ENCODE data around the gene TMEM9.
A peak's percentile ranks its signal among the peaks of the same experiment; 100 is the strongest.

Gene TMEM9

DNA sequence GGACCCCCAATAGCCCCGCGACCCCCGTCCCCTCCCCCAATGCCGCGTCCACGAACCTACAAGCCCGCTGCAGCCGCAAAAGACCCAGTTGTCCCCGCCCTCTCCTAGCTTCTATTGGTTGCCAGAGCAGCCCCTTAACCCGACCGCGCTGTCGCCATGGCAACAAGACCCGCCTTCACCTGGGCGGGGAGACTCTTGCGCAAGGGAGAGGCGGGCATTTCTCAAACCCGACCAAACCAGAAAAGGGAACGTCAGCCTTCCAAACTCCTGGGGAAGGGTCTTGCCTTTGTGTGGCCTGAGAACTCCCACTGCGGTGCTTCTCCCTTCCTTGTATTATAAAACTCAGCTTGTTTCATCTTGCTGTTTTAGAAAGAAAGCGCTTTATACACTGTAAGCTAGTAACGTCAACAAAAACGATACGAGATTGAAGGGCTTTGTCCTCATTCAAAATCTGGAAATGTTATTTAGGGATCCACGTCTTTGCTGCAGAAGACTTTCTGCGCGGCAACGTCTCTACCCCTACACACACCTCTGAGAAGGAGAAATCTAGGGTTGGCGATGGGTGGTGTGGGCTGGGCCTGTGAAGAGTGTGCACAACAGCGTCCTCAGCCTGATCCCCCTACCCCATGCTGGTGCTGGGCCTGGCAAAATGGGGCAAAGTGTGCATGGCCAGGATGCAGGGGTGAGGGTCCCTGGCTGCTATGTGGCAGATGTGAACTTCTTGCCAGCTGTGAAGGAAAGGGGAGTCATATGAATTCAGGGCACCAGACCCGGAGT, at the start of gene TMEM9:
TSS of gene TMEM9 (minus strand) at position 86 of the 777 bp plus-strand sequence. CDS start 551 bp downstream, outside the sequence.
- peak; percentile 65 for DNase-seq

- no peak for DNase-seq
These were observed 44.3 kb upstream of the TMEM9 start for GRCh38 chr1:201198598-201198997.

DNA sequence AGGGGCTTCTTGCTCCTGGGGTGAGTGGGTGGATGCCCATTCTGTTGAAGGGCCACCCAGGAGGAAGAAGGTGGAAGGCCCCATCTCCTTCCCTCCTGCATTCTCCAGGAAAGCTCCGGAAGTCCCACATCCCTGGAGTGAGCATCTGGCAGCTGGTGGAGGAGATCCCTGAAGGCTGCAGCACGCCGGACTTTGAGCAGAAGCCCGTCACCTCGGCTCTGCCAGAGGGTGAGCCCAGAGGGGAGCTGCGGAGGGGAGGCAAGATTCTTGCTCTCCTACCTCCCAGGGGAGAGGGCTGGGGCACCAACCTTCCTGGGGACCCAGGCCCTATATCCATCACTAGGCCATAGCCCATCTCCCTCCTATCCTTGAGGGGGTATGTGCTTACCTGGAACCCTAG, 39.8 kb upstream of the TMEM9 start:
- no peak for DNase-seq

DNA sequence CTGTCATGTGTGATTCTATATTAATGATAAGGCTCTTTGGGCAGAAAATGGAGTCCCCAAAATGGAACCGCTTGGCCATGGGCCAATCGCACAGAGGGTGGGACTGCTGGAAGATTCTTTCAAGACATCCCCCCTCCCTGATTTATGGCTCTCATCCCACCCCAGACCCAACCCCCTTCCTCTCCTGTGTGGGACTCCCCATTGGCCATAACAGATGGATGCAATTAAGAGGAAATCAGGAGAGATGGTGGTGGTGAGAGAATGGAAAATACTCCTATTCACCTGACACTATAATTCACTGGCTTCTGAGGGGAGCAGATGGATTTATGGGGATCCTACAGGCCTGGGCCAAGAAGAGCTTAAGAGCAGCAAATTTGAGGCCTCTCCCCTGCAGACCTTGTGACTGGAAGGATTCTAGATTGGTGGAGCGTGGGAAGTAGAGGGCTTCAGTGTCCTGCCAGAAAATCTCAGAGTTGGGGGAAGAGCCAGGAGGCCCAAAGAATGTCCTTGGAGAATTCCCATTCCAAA, 38.1 kb upstream of the TMEM9 start:
- DNase-seq: no peak

GRCh38 chr1:201191653-201192260, 37.5 kb upstream of the TMEM9 start:
- DNase-seq: no peak

GRCh38 chr1:201190624-201191051, 36.4 kb upstream of the TMEM9 start, which contains the start of gene IGFN1:
Gene IGFN1, plus strand, starts transcription at chr1:201190824. Its CDS starts 2,470 bp downstream, at chr1:201193294.
- DNase-seq: no peak

DNA sequence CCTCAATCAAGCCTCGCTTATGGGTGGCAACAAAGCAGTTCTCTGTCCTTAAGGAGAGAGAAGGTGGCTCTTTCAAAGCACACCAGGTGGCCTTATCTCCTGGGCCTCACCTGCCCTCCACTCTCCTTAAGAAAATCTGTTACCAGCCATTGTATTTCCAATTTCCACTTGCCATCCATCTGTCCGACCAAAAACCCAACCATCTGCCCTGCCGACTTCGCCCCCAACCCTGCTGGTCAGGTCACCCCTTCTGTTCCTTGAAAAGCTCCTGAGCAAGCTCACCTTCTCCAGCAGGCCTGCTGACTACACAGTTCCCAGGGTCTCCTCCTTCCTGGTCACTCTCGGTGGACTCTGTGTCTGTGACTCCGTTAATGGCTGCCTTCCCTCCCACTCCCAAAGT, 35.7 kb upstream of the TMEM9 start:
- DNase-seq: no peak

DNA sequence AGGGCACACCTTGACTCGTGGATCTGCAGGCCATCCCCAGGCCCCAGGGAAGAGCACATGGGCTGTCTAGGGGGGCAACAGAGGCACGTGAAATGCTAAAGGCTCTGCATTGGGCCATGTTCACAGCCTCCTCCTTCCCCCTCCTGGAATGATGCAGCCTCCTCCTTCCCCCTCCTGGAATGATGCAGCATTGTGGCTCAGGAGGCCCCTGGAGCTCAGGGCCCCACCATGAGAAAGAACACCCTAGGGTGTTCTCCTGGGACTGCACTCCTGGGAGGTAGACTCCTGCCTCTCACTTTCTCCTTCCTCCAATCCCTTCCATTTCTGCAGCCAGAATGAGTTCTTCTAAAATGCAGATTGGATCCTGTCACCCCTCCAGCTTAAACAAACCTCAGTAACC, 34.8 kb upstream of the TMEM9 start:
- DNase-seq: no peak

DNA sequence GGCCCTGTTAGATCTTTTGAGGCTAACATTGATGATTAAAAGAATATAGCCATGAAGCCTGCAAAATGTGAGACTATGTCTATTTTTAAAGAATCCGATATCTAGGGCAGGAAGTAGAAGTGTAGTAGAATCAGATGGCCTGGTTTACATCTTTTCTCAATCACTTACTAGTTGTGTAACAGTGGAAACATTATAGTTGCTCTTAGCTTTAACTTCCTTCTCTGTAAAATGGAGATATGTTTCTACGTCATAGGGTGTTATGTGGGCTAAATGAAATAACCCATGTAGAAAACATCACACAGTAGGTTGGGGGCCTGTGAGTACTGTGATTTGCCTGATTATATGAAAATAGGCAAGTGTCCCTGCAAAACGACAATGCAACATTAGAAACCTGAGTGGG, 31.9 kb upstream of the TMEM9 start:
- DNase-seq: no peak

DNA sequence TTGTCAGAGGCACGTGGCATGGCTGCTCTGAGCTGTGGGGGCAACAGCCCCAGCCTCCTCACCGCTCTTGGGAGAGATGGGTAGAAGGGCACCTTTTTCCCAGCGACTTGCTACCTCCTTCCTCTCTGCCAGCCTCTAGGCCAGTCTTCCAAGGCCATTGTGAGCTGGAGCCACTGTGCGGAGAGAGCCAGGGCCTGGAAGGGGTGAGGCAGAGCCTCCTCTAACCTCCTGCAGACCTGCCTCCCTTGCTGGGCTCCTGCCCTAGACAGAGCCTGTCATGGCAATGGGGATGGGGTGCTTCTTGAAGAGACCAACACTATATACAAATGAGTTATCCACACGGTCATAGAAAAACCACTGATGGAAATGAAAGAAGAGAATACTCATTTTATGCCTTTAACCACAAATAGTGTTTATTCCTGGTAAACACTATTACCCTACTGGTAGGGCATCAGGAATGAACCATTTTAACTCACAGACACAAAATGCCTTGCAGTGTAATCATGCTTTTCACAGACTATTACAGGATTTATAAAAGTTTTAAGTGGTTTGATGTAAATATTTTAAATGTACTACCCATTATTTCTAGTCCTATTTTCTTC, 31.4 kb upstream of the TMEM9 start:
- DNase-seq: no peak

DNA sequence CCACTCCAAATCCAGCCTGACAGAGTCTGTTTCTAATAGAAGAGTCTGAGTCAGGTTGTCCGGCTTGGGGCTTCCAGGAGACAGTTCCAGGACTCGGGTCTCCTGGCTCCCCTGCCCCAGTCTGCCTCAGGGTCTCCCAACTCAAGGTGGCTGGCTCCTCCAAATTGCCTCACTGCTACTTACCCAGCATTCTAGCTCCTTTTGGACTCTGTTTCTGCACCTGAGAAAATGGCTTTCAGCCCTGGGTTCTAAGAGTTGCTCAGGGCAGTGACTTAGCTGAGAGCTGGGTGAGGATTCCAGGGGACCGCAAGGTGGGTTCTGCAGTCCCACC, 30.8 kb upstream of the TMEM9 start:
- no peak for DNase-seq

DNA sequence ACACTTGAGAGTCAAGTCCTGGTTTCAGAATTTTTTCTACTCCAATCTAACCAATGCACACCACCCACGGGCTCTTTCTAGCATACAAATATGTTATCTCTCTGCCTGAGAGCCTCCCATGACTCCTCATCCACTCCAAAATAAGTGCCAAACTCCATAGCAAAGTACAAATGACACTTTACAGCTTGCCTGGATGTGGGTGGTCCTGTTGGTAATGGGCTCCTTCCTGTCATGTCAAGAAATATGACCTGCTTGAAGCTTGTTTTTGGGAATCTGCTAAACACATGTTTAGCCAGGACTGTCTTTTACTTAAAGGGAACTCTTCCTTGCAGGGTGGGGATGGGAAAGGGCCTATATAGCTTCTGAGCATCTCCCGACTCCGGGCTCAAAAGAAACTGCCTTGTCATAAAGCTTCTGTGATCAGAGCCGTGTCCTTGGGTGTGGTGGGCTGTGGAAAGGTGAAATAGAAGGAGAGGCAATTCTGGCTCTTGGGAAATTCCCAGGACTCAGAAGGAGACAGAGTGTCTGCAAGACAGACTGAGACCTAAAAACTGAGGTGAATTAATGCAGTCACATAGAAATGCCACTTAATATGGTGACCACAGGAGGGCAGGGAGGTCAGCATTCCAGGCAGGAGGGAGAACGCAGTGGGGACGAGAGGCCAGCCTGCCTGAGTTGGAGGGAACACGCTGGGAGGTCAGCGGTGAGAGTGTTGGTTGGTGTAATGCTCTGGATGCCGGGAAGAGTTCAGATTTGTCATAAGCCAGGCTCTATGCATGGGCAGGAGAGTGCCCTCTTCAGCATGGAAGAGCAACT, 30.2 kb upstream of the TMEM9 start:
- no peak for DNase-seq

- DNase-seq: no peak
These were observed 29.5 kb upstream of the TMEM9 start for GRCh38 chr1:201183753-201184152.

DNA sequence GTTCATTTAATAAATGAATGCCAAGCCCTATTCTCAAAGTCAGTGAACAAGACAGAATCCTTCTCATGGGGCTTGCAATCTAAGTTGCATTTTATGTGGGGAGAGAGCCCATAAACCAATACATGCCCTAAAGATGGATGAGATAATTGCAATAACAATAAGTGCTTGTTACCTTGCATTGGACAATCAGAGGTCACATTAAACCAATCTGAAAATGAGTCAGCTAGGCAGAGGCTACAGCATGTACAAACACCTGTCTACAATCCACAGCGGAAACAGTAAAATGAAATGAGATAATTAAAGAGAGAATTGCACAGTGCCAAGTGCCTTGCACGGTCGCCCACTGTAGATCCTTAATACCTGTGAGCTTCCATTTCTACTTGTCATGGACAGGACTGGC, 28.9 kb upstream of the TMEM9 start:
- no peak for DNase-seq

- no peak for DNase-seq
These were observed 27.5 kb upstream of the TMEM9 start for GRCh38 chr1:201181726-201182125.

DNA sequence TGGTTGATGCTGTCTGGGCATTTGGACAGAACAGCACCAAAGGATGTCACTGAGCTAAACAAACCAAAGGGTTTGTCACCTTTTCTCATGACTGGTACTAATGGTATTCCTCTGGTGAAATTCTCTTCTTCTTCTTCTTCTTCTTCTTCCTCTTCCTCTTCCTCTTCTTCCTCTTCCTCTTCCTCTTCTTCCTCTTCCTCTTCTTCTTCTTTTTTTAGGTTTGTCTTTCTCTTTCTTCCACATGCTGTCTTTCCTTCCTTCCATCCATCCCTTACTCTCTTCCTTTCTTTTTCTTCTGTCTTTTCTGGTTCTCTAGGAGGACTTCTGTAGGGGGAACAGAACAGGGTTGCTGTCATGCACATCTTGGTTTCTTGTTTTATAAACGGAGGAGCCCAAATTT, 27.0 kb upstream of the TMEM9 start:
- no peak for DNase-seq

GRCh38 chr1:201180901-201181300, 26.6 kb upstream of the TMEM9 start:
- no peak for DNase-seq

GRCh38 chr1:201180141-201180540, 25.9 kb upstream of the TMEM9 start:
- DNase-seq: no peak

GRCh38 chr1:201178718-201179117, 24.4 kb upstream of the TMEM9 start:
- DNase-seq: no peak

DNA sequence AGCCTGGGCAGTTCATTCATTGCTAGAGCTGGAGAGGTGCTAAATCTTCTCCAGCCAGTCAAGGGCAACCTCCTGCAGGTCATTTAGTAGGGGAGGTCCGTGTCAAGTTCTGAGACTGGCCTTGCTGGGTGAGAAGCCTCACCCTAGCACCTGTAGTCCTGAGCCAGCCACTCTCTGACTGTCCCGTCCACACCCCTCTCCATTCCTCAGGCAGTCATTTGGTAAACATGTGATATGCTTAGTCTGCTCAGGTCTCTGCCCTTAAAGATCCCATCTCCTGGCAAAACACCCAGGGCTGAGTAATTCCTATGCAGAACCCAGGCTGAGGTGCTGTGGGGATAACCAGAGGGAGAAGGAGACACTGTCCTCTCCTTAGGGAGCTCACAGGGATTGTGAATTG, 22.7 kb upstream of the TMEM9 start:
- no peak for DNase-seq

DNA sequence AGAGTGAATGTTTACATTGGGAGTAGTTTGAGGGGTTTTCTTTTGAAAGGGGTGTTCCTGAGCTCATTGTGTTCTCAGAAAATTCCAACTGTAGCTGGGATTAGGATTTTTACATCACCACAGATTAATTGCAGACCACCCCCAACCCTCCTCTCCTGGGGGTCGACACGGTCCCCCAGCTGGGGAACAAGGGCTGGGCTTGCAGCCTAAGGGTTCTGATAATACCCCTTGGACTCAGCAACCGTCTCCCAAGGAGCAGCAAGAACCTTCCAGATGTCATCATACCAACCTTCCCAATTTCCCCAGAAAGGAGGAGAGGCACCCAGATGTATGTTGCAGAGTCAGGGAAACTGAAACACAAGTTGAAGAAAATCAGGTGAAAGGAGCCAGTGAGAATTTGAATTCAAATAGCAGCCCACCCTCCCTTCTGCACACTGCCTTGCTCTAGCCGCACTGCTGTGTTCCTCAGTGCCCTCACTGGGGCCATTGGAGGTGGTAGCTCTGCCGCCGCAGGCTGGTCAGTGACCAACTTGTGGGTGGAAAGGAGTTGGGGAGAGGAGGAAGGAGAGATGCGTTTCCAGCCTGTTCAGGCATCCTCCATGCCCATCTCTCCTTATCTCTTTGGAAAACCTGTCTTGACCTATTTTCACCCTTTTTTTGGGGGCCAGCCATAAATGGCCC, 21.7 kb upstream of the TMEM9 start:
- no peak for DNase-seq

DNA sequence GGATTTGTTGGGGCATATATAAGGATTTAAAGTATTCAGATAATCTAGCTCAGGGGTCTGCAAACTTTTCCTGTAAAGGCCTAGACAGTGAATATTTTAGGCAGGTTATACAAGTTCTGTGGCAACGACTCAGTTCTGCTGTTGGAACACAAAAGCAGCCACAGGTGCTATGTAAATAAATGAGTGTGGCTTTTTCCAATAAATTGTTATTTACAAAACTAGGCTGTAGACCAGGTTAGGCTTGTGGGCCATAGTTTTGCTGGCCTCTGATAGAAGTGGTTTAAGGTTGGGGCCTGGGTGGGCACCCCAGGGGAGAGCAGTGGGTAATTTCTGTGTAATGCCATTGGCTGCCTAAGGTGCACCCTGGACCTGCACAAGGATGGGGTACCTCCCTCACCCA, 19.5 kb upstream of the TMEM9 start:
- no peak for DNase-seq

Measured in SIG-M5 (cell line).